ENCODE data around the gene IZUMO3. TPM values are rescaled to one million over a fixed set of nuclear protein-coding genes. Genes with fewer than 3 reads are reported as not detected.

The IZUMO3 gene, protein sequence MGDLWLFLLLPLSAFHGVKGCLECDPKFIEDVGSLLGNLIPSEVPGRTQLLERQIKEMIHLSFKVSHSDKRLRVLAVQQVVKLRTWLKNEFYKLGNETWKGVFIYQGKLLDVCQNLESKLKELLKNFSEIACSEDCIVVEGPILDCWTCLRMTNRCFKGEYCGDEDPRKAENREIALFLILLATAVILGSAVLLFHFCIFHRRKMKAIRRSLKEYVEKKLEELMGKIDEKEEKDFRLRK
- not detected for total RNA-seq
- not detected for polyA plus RNA-seq
- long read RNA-seq, donor 1: 0 reads
- long read RNA-seq, donor 2: 0 reads

DNA sequence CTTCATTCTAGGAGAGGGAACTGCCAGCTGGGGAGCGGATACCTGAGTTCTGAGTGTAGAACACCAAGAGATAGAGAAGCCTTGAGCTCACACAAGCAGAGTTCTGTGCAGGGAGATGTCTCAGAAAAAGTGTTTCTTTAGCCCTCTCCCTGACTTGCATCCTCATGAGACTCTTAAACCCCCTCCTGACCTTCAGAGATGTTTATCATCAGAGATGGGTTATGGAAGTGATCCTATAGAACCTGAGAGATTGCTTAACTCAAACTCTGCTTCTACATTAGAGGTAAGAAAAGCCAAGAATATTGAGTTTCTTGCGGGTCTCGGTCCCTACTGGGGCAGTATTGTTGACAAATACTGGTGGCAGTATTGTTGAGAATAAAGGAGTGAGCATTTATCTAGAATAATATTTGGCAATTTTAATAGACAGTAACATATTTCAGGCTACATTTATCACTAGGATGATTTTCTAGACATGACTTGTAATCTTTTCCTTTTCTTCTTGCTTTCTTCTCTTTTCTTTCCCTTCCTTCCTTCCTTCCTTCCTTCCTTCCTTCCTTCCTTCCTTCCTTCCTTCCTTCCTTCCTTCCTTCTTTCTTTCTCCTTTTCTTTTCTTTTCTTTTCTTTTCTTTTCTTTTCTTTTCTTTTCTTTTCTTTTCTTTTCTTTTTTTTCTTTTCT is at the start of gene IZUMO3:
Gene IZUMO3, minus strand, starts transcription at position 51 of the 676 bp plus-strand sequence. CDS start 248 bp downstream, outside the sequence.
- no peaks in the 10 kb centered on the region for H3K27me3 ChIP-seq (replicated peaks in 1 of 7)
- intact Hi-C loops (cut with DNase I; ENCODE audit: low total_unique reads): no loop called here
- peaks cover 0 to 32% (median 12%) of the 10 kb centered on the region in 8 donors for H3K9me3 ChIP-seq
- no peaks in the 10 kb centered on the region for H3K36me3 ChIP-seq
- DNase-seq: no peak
- H3K4me1 ChIP-seq: no peaks in the 10 kb centered on the region
- no peak within 1 kb of the TSS for H3K27ac ChIP-seq
- TF ChIP-seq, protein P1, sequence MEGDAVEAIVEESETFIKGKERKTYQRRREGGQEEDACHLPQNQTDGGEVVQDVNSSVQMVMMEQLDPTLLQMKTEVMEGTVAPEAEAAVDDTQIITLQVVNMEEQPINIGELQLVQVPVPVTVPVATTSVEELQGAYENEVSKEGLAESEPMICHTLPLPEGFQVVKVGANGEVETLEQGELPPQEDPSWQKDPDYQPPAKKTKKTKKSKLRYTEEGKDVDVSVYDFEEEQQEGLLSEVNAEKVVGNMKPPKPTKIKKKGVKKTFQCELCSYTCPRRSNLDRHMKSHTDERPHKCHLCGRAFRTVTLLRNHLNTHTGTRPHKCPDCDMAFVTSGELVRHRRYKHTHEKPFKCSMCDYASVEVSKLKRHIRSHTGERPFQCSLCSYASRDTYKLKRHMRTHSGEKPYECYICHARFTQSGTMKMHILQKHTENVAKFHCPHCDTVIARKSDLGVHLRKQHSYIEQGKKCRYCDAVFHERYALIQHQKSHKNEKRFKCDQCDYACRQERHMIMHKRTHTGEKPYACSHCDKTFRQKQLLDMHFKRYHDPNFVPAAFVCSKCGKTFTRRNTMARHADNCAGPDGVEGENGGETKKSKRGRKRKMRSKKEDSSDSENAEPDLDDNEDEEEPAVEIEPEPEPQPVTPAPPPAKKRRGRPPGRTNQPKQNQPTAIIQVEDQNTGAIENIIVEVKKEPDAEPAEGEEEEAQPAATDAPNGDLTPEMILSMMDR (IDR thresholded peaks at IDR 0.05 in 8 of 11, conservative IDR thresholded peaks at IDR 0.05 in 3 of 11): no peak
- TF ChIP-seq POLR2AphosphoS5 (IDR thresholded peaks at IDR 0.05) (no peak), POLR2A (IDR thresholded peaks at IDR 0.05) (no peak)
- H3K4me3 ChIP-seq: no peak within 1 kb of the TSS
- 89 to 96% (median 94%) methylated on average over 3 of the region's 3 CpGs for WGBS, 5 donors

DNA sequence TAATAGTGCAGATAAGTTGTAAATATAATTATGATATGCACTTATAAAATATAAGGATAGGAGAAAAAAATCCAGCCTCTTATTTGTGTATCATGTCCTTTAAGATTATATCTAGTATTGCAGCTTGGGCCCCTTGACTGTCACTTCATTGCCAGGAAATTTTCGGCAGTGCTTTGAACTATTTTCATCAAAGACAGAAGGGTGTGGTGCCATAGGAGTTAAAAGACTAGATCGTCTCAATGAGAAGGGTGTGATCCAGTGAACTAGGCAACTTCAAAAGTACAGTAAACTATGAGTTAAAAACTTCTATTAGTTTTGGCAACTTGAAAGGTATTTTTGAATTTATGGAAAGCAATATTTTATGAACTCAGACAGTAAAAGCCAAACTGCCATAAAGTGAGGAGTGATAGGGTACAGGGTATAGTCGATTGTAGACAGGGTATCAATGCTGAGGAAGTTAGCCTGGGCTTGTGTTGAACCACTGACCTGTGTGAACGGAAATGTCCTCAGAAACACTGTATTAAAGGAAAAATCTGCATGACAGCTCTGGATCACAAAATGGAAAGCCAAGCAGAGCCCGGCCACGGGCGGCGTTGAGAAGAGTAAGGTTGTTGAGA is 48.6 kb upstream of the IZUMO3 start:
- Histone ChIP-seq H3K27ac (no peak overlapping the region), H3K27me3 (replicated peaks in 1 of 7) (no peaks in the 10 kb centered on the region), H3K9me3 (peaks cover 0 to 21% (median 1%) of the 10 kb centered on the region in 8 donors), H3K36me3 (no peaks in the 10 kb centered on the region), H3K4me1 (no peaks in the 10 kb centered on the region), H3K4me3 (no peak overlapping the region)
- TF ChIP-seq POLR2AphosphoS5 (IDR thresholded peaks at IDR 0.05) (no peak), POLR2A (IDR thresholded peaks at IDR 0.05) (no peak)
- TF ChIP-seq, protein P1 (IDR thresholded peaks at IDR 0.05 in 8 of 11, conservative IDR thresholded peaks at IDR 0.05 in 3 of 11): no peak
- no peak for DNase-seq
- intact Hi-C loops (cut with DNase I; ENCODE audit: low total_unique reads): no loop called here
- WGBS, 5 donors: 77 to 86% (median 82%) methylated on average over 8 of the region's 8 CpGs

DNA sequence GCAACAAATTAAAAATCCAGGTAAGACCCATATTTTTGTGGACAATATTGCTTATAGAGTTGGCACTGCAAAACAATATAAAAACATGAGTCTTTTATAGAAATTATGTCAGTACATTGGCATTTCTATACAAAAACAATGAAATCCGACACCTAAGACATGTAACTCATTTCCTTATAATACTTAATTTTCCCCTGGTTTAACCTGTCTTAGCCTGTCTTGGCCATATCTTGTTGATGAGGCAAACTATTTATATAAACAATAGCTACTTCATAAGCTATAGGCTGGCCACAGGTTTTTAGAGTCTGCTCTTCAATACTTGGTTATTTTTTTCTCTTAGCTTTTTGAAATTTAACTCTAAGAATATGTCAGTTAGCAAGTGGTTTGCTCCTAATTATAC is 44.7 kb upstream of the IZUMO3 start:
- Histone ChIP-seq H3K27ac (no peak overlapping the region), H3K4me3 (no peak overlapping the region), H3K4me1 (no peaks in the 10 kb centered on the region), H3K27me3 (replicated peaks in 1 of 7) (no peaks in the 10 kb centered on the region), H3K9me3 (peaks cover 0 to 22% (median 10%) of the 10 kb centered on the region in 8 donors), H3K36me3 (no peaks in the 10 kb centered on the region)
- WGBS, 5 donors: 60 to 78% (median 66%) methylated on average over 1 of the region's 1 CpG
- no peak for DNase-seq
- intact Hi-C loops (cut with DNase I; ENCODE audit: low total_unique reads): no loop called here
- TF ChIP-seq, protein P1 (IDR thresholded peaks at IDR 0.05 in 8 of 11, conservative IDR thresholded peaks at IDR 0.05 in 3 of 11): no peak
- TF ChIP-seq POLR2AphosphoS5 (IDR thresholded peaks at IDR 0.05) (no peak), POLR2A (IDR thresholded peaks at IDR 0.05) (no peak)

DNA sequence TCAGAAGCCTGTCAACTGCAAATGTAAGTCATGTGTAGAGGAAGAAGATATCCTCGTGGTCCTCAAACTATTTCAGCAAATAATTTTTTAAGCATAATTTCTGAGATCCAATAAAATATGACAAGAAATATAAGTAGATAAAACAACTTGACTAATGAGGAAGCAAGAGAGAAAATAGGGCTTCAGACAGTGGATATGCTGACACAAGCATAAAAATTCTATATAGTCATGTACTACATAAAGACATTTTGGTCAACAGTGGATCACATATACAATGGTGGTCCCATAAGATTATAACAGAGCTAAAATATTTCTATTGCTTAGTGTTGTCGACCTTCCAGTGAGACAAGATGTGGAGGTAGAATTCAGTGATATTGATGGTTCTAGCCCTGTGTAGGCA is 42.2 kb upstream of the IZUMO3 start:
- TF ChIP-seq, protein P1 (IDR thresholded peaks at IDR 0.05 in 8 of 11, conservative IDR thresholded peaks at IDR 0.05 in 3 of 11): no peak
- TF ChIP-seq POLR2A (IDR thresholded peaks at IDR 0.05) (no peak), POLR2AphosphoS5 (IDR thresholded peaks at IDR 0.05) (no peak)
- Histone ChIP-seq H3K27me3 (replicated peaks in 1 of 7) (no peaks in the 10 kb centered on the region), H3K9me3 (peaks cover 0 to 27% (median 9%) of the 10 kb centered on the region in 8 donors), H3K36me3 (no peaks in the 10 kb centered on the region), H3K4me3 (no peak overlapping the region), H3K27ac (no peak overlapping the region), H3K4me1 (no peaks in the 10 kb centered on the region)
- WGBS, 5 donors: 58 to 88% (median 68%) methylated on average over 2 of the region's 2 CpGs
- intact Hi-C loops (cut with DNase I; ENCODE audit: low total_unique reads): no loop called here
- DNase-seq: no peak

All from spleen (tissue), 13 donors.